ENCODE data around the gene PALLD. TPM values are rescaled to one million over a fixed set of nuclear protein-coding genes. Genes with fewer than 3 reads are reported as not detected.
"Not testable (repeated sequence)": the region's sequence is repeated elsewhere in the genome, so short reads cannot be mapped to it uniquely, and the experiment has no call there.

PALLD gene
- total and polyA plus RNA-seq, 12 donors: 169 to 1,537 (median 667) TPM

DNA sequence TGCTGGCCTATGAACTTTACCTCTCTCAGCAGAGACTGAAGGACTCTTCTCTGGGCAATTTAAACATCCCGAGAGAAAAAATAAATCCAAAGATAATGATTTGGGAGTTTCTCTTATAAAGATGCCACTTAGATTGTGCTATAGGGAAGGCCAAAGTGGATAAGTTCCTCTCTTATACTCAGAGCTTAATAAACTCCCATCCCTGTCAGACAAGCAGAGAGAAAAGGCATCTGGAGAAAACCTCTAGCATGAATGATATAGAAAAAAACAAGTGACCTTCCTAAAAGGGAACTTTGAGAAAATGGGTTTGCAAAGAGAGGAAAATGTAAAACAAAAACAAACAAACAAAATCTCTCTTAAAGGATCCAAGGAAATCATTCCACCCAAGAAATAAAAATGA, 199.4 kb downstream of the PALLD start:
- Histone ChIP-seq H3K27ac (peak overlapping the region in 1 of 10 donors; percentile 75), H3K4me3 (no peak overlapping the region), H3K9me3 (no peaks in the 10 kb centered on the region), H3K36me3 (peaks cover 0 to 59% (median 0%) of the 10 kb centered on the region in 9 donors), H3K27me3 (no peaks in the 10 kb centered on the region), H3K4me1 (peaks cover 0 to 28% (median 6%) of the 10 kb centered on the region in 9 donors)
- 90 to 93% methylated on average over 1 of the region's 1 CpG for WGBS, 2 donors
- intact Hi-C loops (cut with DNase I): loop anchor here in 5 of 10 donors (10.0 kb wide), 3 partner anchors 111 to 431 kb away; no protein-coding TSS in a partner anchor
- TF ChIP-seq, protein P1, sequence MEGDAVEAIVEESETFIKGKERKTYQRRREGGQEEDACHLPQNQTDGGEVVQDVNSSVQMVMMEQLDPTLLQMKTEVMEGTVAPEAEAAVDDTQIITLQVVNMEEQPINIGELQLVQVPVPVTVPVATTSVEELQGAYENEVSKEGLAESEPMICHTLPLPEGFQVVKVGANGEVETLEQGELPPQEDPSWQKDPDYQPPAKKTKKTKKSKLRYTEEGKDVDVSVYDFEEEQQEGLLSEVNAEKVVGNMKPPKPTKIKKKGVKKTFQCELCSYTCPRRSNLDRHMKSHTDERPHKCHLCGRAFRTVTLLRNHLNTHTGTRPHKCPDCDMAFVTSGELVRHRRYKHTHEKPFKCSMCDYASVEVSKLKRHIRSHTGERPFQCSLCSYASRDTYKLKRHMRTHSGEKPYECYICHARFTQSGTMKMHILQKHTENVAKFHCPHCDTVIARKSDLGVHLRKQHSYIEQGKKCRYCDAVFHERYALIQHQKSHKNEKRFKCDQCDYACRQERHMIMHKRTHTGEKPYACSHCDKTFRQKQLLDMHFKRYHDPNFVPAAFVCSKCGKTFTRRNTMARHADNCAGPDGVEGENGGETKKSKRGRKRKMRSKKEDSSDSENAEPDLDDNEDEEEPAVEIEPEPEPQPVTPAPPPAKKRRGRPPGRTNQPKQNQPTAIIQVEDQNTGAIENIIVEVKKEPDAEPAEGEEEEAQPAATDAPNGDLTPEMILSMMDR (IDR thresholded peaks at IDR 0.05): no peak
- ATAC-seq (no peak), DNase-seq (no peak)

DNA sequence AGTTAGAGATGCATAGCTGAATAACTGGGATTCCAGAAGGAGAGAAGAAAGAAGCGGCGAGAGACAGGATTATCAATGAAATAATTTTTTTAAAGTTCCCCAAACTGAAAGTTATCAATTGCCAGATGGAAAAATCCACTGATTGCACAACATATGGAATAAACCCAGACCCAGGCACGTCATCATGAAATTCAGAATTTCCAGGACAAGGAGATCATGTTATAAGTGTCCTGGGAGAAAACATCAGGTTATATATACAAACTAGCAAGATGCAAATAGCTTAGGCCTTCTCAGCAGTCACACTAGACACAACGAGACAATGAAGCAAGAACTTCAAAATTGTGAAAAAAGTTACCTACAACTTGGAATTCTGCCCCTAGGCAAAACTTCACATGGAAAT, 200.0 kb downstream of the PALLD start:
- WGBS, 2 donors: 95 to 97% methylated on average over 4 of the region's 4 CpGs
- Histone ChIP-seq H3K27me3 (no peaks in the 10 kb centered on the region), H3K9me3 (no peaks in the 10 kb centered on the region), H3K4me3 (no peak overlapping the region), H3K27ac (no peak overlapping the region), H3K36me3 (peaks cover 0 to 64% (median 0%) of the 10 kb centered on the region in 9 donors), H3K4me1 (peaks cover 0 to 23% (median 6%) of the 10 kb centered on the region in 9 donors)
- DNase-seq (no peak), ATAC-seq (no peak)
- TF ChIP-seq, protein P1 (IDR thresholded peaks at IDR 0.05): no peak
- intact Hi-C loops (cut with DNase I): loop anchor here in 5 of 10 donors (10.0 kb wide), 3 partner anchors 112 to 432 kb away; no protein-coding TSS in a partner anchor

DNA sequence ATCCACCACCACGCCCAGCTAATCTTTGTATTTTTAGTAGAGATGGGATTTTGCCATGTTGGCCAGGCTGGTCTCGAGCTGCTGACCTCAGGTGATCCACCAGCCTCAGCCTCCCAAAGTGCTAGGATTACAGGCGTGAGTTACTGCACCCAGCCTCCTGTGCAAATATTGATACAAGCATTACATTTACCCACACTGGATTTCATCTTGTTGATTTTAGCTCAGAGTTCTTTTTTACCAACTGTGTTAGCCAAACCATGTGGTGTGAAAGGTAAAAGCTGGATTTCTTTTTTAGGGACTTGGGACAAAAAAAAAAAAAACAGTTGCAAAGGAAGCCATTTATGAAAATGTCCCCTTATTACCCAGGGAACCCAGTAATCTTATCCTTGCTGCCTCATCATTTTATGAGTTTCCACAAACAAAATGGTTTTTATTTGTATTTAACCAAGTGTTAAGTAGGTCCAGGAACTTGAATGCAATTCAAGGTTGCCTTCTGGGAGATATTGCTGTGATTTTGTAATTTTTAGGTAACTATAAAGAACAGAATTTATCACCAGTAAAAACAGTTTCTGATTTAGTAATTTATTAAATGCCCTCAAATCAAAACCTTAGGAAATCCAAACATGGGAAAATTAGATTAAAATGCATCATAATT, 202.5 kb downstream of the PALLD start:
- WGBS, 2 donors: 84 to 87% methylated on average over 3 of the region's 3 CpGs
- TF ChIP-seq, protein P1 (IDR thresholded peaks at IDR 0.05): no peak
- Histone ChIP-seq H3K9me3 (no peaks in the 10 kb centered on the region), H3K4me3 (no peak overlapping the region), H3K4me1 (peaks cover 0 to 9% (median 0%) of the 10 kb centered on the region in 9 donors), H3K36me3 (peaks cover 0 to 52% (median 0%) of the 10 kb centered on the region in 9 donors), H3K27me3 (no peaks in the 10 kb centered on the region), H3K27ac (no peak overlapping the region)
- DNase-seq (no peak), ATAC-seq (no peak)
- intact Hi-C loops (cut with DNase I): loop anchor here in 5 of 10 donors (10.0 kb wide), 3 partner anchors 115 to 435 kb away; no protein-coding TSS in a partner anchor

- H3K4me3 ChIP-seq: no peak overlapping the region
- H3K9me3 ChIP-seq: no peaks in the 10 kb centered on the region
- TF ChIP-seq, protein P1 (IDR thresholded peaks at IDR 0.05): no peak
- ATAC-seq: peak in 1 of 8 donors; percentile 32
- no peak overlapping the region for H3K27ac ChIP-seq
- H3K27me3 ChIP-seq: no peaks in the 10 kb centered on the region
- peaks cover 0 to 2% (median 0%) of the 10 kb centered on the region in 9 donors for H3K4me1 ChIP-seq
- intact Hi-C loops (cut with DNase I): no loop called here
- H3K36me3 ChIP-seq: peaks cover 0 to 42% (median 0%) of the 10 kb centered on the region in 9 donors
- no peak for DNase-seq
- 92 to 96% methylated on average over 3 of the region's 3 CpGs for WGBS, 2 donors
These were observed 204.2 kb downstream of the PALLD start for GRCh38 chr4:168701061-168701460.

DNA sequence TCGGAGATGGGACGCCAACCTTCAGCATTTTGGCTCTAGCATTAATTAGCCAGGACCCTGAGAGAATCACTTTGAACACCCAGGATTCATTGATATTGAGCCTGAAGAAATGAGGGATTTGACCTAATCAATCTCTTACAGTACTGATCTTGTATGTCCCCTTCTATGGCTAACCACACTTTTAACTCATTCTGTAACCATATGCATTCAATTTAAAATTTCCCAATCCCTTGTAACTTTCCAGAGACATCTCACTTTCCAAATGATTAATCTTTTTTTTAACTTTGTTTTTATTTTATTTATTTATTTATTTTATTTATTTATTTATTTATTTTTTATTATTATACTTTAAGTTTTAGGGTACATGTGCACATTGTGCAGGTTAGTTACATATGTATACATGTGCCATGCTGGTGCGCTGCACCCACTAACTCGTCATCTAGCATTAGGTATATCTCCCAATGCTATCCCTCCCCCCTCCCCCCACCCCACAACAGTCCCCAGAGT, 205.8 kb downstream of the PALLD start:
- 98 to 100% methylated on average over 2 of the region's 4 CpGs for WGBS, 2 donors
- ATAC-seq: not testable (repeated sequence)

More for the DNA sequence above, 205.8 kb downstream of the PALLD start:
- H3K36me3 ChIP-seq: peaks cover 0 to 40% (median 0%) of the 10 kb centered on the region in 9 donors
- DNase-seq; H3K4me1 ChIP-seq; intact Hi-C loops (cut with DNase I); H3K4me3 ChIP-seq; H3K27me3 ChIP-seq; H3K9me3 ChIP-seq; H3K27ac ChIP-seq: not testable (repeated sequence)
